HEK293 (cell line): ENCODE measurements around the gene NEMP1.

Source experiments
- CTCF ChIA-PET: fragments of 350-600 bp; formaldehyde crosslinking; extraction: SDS; loops from one replicate; lab custom pipeline; 2021; ENCODE audit warnings: antibody characterized with exemption; lab: Yijun Ruan, JAX
- POLR2A ChIA-PET: fragments of 300-600 bp; formaldehyde crosslinking; extraction: SDS; loops from one replicate; lab custom pipeline; 2020; ENCODE audit warnings: antibody characterized with exemption, inconsistent platforms; lab: Yijun Ruan, JAX
- H3K27ac ChIP-seq: fragments of 200-500 bp; sonication (Bioruptor generic); 2 replicates; pipeline ENCODE4 v1.5.1; 2014; ENCODE audit warnings: low read depth, low read length, control low read depth, inconsistent platforms; ENCODE audit errors: extremely low read depth
- H3K36me3 ChIP-seq, 2 experiments: fragments of 200-500 bp in 1 of 2; sonication (Bioruptor generic) in 1 of 2; 1 replicate in 1 of 2; 2 replicates in 1 of 2; pipeline ENCODE4 v1.5.1; 2014 to 2017; ENCODE audit warnings: inconsistent platforms in 2 of 2, low read length in 2 of 2; ENCODE audit not compliant: control insufficient read depth in 2 of 2, insufficient read depth in 1 of 2
- H3K4me1 ChIP-seq: fragments of 200-500 bp; sonication (Bioruptor generic); 2 replicates; pipeline ENCODE4 v1.5.1; 2014; ENCODE audit warnings: mild to moderate bottlenecking, low read length, inconsistent platforms; ENCODE audit not compliant: control insufficient read depth, insufficient read depth
- H3K4me3 ChIP-seq: 2 replicates; pipeline ENCODE4 v1.5.1; 2011; ENCODE audit warnings: low read depth, mild to moderate bottlenecking, control low read depth, low read length, moderate library complexity
- H3K9me3 ChIP-seq: fragments of 200-500 bp; sonication (Bioruptor generic); 2 replicates; pipeline ENCODE4 v1.5.1; 2014; ENCODE audit warnings: low read depth, low read length, inconsistent platforms; ENCODE audit not compliant: control insufficient read depth, insufficient read depth
- PRDM1 ChIP-seq: fragments of 450-650 bp; formaldehyde crosslinking; IDR thresholded peaks from 2 replicates; pipeline ENCODE4; 2016; ENCODE audit warnings: missing biosample characterization, missing genetic modification characterization
- YY1 ChIP-seq: fragments of 450-650 bp; formaldehyde crosslinking; IDR thresholded peaks from 2 replicates; pipeline ENCODE4 v1.5.1; 2018; ENCODE audit warnings: missing biosample characterization, missing genetic modification characterization
- ZBTB48 ChIP-seq: fragments of 450-650 bp; formaldehyde crosslinking; IDR thresholded peaks from 2 replicates; pipeline ENCODE4 v1.5.1; 2016; ENCODE audit warnings: missing biosample characterization, missing genetic modification characterization
- ZNF16 ChIP-seq: fragments of 450-650 bp; formaldehyde crosslinking; IDR thresholded peaks from 2 replicates; pipeline ENCODE4 v1.5.1; 2016; ENCODE audit warnings: low read depth, missing biosample characterization, missing genetic modification characterization
- ZNF335 ChIP-seq: fragments of 450-650 bp; formaldehyde crosslinking; conservative IDR thresholded peaks from 2 replicates; pipeline ENCODE4 v1.5.1; 2016; ENCODE audit warnings: missing biosample characterization, missing genetic modification characterization
- ZNF549 ChIP-seq: fragments of 450-650 bp; IDR thresholded peaks from 2 replicates; pipeline ENCODE4 v1.5.1; 2018; ENCODE audit warnings: missing biosample characterization, missing genetic modification characterization, mild to moderate bottlenecking, inconsistent platforms, moderate library complexity
- TF ChIP-seq, protein P1 (sequence below): fragments of 450-650 bp; formaldehyde crosslinking; IDR thresholded peaks from 2 replicates; pipeline ENCODE4 v1.5.1; 2016; ENCODE audit warnings: missing biosample characterization, missing genetic modification characterization
- TF ChIP-seq, protein P2 (sequence below): fragments of 450-650 bp; formaldehyde crosslinking; IDR thresholded peaks from 2 replicates; pipeline ENCODE4 v1.5.1; 2016; ENCODE audit warnings: missing biosample characterization, missing genetic modification characterization
- TF ChIP-seq, protein P3 (sequence below): fragments of 450-650 bp; formaldehyde crosslinking; IDR thresholded peaks from 2 replicates; pipeline ENCODE4 v1.5.1; 2016; ENCODE audit warnings: missing biosample characterization, missing genetic modification characterization
- TF ChIP-seq, protein P4 (sequence below): fragments of 450-650 bp; formaldehyde crosslinking; IDR thresholded peaks from 2 replicates; pipeline ENCODE4 v1.5.1; 2016; ENCODE audit warnings: missing biosample characterization, missing genetic modification characterization, borderline replicate concordance
- TF ChIP-seq, protein P5 (sequence below): IDR thresholded peaks from 2 replicates; pipeline ENCODE4 v1.6.1; 2011; ENCODE audit warnings: mild to moderate bottlenecking, low read depth, low read length, borderline replicate concordance
- TF ChIP-seq, protein P6 (sequence below): fragments of 450-650 bp; formaldehyde crosslinking; IDR thresholded peaks from 2 replicates; pipeline ENCODE4 v1.5.1; 2016; ENCODE audit warnings: missing biosample characterization, missing genetic modification characterization, borderline replicate concordance

Gene NEMP1

DNA sequence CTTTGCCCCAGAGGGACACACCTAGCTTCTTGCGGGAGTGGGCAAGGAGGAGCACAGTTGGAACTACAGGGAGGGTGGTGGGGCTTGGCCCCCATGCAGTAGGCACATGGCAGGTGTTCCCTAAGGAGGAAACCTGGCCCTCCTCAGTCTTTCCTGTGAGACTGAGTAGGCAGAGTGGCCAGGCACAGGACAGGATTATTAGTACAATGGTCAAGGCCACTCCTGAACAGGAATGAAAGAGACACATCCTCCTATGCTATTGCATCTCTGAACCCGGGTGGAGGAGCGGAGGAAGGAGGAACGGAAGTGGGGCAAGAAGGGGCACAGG, 29.5 kb downstream of the NEMP1 start:
- Histone ChIP-seq H3K4me3 (no peak overlapping the region), H3K9me3 (no peaks in the 10 kb centered on the region), H3K36me3 (no peaks in the 10 kb centered on the region), H3K4me1 (no peaks in the 10 kb centered on the region), H3K27ac (no peak overlapping the region)
- POLR2A ChIA-PET = interaction anchor here (0.5 kb wide), 1 partner anchor 28 kb away, joined by 3 read pairs; no protein-coding TSS in a partner anchor
- CTCF ChIA-PET = interaction anchor here (0.6 to 4.3 kb wide), 6 partner anchors 11 to 93 kb away, joined by 3 to 15 read pairs (median 5); partner anchors contain the start of gene STAT6
- TF ChIP-seq ZNF335 (no peak), ZNF549 (tag by site-specific recombination) (no peak), PRDM1 (tag by site-specific recombination) (no peak), YY1 (tag by site-specific recombination) (no peak), ZBTB48 (tag by site-specific recombination) (no peak), ZNF16 (no peak)
- TF ChIP-seq, protein P1, sequence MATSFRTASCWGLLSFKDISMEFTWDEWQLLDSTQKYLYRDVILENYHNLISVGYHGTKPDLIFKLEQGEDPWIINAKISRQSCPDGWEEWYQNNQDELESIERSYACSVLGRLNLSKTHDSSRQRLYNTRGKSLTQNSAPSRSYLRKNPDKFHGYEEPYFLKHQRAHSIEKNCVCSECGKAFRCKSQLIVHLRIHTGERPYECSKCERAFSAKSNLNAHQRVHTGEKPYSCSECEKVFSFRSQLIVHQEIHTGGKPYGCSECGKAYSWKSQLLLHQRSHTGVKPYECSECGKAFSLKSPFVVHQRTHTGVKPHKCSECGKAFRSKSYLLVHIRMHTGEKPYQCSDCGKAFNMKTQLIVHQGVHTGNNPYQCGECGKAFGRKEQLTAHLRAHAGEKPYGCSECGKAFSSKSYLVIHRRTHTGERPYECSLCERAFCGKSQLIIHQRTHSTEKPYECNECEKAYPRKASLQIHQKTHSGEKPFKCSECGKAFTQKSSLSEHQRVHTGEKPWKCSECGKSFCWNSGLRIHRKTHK = no peak
- TF ChIP-seq, protein P2, sequence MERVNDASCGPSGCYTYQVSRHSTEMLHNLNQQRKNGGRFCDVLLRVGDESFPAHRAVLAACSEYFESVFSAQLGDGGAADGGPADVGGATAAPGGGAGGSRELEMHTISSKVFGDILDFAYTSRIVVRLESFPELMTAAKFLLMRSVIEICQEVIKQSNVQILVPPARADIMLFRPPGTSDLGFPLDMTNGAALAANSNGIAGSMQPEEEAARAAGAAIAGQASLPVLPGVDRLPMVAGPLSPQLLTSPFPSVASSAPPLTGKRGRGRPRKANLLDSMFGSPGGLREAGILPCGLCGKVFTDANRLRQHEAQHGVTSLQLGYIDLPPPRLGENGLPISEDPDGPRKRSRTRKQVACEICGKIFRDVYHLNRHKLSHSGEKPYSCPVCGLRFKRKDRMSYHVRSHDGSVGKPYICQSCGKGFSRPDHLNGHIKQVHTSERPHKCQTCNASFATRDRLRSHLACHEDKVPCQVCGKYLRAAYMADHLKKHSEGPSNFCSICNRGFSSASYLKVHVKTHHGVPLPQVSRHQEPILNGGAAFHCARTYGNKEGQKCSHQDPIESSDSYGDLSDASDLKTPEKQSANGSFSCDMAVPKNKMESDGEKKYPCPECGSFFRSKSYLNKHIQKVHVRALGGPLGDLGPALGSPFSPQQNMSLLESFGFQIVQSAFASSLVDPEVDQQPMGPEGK = no peak
- TF ChIP-seq, protein P3, sequence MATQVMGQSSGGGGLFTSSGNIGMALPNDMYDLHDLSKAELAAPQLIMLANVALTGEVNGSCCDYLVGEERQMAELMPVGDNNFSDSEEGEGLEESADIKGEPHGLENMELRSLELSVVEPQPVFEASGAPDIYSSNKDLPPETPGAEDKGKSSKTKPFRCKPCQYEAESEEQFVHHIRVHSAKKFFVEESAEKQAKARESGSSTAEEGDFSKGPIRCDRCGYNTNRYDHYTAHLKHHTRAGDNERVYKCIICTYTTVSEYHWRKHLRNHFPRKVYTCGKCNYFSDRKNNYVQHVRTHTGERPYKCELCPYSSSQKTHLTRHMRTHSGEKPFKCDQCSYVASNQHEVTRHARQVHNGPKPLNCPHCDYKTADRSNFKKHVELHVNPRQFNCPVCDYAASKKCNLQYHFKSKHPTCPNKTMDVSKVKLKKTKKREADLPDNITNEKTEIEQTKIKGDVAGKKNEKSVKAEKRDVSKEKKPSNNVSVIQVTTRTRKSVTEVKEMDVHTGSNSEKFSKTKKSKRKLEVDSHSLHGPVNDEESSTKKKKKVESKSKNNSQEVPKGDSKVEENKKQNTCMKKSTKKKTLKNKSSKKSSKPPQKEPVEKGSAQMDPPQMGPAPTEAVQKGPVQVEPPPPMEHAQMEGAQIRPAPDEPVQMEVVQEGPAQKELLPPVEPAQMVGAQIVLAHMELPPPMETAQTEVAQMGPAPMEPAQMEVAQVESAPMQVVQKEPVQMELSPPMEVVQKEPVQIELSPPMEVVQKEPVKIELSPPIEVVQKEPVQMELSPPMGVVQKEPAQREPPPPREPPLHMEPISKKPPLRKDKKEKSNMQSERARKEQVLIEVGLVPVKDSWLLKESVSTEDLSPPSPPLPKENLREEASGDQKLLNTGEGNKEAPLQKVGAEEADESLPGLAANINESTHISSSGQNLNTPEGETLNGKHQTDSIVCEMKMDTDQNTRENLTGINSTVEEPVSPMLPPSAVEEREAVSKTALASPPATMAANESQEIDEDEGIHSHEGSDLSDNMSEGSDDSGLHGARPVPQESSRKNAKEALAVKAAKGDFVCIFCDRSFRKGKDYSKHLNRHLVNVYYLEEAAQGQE = no peak
- TF ChIP-seq, protein P4, sequence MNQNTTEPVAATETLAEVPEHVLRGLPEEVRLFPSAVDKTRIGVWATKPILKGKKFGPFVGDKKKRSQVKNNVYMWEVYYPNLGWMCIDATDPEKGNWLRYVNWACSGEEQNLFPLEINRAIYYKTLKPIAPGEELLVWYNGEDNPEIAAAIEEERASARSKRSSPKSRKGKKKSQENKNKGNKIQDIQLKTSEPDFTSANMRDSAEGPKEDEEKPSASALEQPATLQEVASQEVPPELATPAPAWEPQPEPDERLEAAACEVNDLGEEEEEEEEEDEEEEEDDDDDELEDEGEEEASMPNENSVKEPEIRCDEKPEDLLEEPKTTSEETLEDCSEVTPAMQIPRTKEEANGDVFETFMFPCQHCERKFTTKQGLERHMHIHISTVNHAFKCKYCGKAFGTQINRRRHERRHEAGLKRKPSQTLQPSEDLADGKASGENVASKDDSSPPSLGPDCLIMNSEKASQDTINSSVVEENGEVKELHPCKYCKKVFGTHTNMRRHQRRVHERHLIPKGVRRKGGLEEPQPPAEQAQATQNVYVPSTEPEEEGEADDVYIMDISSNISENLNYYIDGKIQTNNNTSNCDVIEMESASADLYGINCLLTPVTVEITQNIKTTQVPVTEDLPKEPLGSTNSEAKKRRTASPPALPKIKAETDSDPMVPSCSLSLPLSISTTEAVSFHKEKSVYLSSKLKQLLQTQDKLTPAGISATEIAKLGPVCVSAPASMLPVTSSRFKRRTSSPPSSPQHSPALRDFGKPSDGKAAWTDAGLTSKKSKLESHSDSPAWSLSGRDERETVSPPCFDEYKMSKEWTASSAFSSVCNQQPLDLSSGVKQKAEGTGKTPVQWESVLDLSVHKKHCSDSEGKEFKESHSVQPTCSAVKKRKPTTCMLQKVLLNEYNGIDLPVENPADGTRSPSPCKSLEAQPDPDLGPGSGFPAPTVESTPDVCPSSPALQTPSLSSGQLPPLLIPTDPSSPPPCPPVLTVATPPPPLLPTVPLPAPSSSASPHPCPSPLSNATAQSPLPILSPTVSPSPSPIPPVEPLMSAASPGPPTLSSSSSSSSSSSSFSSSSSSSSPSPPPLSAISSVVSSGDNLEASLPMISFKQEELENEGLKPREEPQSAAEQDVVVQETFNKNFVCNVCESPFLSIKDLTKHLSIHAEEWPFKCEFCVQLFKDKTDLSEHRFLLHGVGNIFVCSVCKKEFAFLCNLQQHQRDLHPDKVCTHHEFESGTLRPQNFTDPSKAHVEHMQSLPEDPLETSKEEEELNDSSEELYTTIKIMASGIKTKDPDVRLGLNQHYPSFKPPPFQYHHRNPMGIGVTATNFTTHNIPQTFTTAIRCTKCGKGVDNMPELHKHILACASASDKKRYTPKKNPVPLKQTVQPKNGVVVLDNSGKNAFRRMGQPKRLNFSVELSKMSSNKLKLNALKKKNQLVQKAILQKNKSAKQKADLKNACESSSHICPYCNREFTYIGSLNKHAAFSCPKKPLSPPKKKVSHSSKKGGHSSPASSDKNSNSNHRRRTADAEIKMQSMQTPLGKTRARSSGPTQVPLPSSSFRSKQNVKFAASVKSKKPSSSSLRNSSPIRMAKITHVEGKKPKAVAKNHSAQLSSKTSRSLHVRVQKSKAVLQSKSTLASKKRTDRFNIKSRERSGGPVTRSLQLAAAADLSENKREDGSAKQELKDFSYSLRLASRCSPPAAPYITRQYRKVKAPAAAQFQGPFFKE (tag by site-specific recombination) = no peak
- TF ChIP-seq, protein P5, sequence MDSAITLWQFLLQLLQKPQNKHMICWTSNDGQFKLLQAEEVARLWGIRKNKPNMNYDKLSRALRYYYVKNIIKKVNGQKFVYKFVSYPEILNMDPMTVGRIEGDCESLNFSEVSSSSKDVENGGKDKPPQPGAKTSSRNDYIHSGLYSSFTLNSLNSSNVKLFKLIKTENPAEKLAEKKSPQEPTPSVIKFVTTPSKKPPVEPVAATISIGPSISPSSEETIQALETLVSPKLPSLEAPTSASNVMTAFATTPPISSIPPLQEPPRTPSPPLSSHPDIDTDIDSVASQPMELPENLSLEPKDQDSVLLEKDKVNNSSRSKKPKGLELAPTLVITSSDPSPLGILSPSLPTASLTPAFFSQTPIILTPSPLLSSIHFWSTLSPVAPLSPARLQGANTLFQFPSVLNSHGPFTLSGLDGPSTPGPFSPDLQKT = no peak
- TF ChIP-seq, protein P6, sequence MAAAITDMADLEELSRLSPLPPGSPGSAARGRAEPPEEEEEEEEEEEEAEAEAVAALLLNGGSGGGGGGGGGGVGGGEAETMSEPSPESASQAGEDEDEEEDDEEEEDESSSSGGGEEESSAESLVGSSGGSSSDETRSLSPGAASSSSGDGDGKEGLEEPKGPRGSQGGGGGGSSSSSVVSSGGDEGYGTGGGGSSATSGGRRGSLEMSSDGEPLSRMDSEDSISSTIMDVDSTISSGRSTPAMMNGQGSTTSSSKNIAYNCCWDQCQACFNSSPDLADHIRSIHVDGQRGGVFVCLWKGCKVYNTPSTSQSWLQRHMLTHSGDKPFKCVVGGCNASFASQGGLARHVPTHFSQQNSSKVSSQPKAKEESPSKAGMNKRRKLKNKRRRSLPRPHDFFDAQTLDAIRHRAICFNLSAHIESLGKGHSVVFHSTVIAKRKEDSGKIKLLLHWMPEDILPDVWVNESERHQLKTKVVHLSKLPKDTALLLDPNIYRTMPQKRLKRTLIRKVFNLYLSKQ = no peak
